DMS114 treated with DMSO at 0.1 percent for 48 hours (cell line): Measurements from ENCODE around the gene C1QTNF8.

ENCODE experiments used
- DNase-seq: peaks from one replicate; lab custom pipeline; 2025; ENCODE audit not compliant: unreplicated experiment; lab: John Stamatoyannopoulos, UW

C1QTNF8 gene

DNA sequence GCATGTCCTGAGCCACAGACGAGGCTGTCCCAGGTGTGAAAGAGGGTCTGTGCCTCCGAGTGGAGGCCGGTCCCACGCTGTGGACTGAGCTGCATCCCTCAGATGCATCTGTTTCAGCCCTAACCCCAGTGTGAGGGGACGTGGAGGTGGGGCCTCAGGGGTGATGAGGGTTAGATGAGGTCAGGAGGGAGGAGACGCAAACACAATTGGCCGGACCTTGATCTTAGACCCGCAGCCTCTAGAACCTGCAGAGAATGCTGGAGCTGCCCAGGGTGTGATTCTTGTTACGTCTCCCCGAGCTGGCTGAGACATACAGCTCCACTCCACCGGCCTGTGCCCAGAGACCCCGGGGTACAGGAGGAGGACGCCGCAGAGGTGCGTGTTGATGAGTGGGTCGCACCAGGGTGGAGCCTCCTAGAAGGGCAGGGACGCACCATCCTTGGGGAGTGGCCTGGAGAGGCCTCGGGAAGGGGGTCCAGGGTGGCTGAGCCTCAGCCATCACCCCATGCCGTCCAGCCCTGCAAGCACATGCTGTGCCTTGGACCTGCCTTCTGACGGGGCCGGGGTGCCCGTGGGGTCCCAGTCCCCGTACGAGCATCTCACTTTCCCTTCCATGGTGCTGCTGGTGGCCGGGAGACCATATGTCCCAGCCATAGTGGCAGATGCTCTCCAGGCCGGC lies 16.6 kb upstream of the C1QTNF8 start:
- no peak for DNase-seq

DNA sequence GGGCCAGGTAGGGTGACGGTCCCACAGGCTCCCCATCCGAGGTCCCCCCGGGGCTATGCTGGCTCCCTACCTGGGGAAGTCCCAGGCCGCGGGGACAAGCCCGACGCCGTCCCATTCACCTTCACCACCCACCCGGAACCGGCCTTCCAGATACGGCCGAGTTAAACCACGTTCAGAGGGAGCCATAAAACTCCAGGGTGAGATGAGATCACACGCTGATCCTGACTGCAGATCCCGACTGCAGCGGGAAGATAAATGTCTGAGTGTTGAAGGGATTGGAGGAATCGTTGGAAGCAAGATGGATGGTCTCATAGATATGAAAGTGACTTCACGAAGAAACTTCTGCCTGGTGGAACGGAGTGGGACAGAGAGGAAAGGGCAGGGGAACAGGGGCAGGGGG lies 13.6 kb upstream of the C1QTNF8 start:
- DNase-seq = no peak

DNA sequence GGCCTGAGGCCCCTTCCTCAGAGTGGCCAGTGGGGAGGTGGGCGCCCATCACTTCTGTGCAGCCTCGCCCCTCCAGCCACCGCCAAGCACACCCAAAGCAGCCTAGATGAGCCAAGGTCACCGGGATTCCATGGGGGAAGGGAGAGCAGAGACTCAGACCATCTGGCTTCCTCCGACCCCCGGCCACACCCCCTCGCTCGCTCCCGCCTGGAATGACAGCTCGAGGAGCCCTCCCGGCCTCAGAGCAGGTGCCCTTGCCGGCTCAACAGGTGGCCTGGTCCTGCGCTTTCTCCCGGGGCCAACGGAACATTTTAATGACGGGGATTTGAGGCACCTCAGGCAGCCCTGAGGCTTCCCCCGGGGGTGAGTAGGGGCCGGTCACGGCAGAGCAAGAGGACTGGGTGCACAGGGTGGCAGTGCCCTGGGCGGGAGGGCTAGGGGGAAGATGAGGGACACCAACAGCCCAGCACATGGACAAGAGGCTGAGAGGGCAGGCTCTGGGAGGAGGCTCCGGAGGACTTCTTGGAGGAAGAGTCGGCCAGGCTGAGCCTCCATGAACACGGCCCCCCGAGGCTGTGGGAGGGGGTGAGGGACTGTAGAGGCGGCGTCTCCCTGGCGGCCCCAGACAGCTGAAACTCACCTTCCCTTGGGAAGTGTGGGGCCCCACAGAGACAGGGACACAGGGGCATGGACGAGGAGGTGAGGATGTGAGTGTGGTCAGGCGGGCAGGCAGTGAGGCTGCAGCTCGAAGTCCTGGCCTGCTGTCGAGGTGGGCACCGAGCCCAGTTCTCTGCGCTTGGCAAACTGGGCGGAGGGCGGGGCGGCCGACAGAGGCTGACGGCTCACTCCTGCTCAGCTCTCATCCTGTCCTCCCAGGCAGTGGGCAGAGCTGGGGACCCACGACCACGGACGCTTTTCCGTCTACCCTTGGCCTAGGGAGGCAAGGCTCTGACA lies 12.5 kb upstream of the C1QTNF8 start:
- no peak for DNase-seq

DNA sequence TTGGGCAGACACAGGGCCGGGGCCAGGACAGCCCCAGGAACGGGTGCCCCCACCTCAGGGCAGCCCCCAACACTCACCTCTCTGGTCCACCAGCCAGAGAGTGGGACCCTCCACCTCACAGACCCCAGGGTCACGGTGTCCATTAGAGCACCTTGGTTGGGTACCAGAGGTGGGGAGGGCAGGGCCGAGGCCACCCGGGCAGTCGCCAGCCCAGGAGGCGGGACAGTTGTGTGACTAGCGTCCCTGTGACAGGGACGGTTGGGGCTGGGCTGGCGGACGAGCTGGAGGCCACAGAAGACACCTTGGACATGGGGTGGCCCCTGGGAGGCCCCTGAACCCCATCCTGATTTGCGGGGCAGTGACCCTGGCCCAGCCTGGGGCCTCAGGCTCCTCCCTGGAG lies 11.7 kb upstream of the C1QTNF8 start:
- DNase-seq = no peak

DNA sequence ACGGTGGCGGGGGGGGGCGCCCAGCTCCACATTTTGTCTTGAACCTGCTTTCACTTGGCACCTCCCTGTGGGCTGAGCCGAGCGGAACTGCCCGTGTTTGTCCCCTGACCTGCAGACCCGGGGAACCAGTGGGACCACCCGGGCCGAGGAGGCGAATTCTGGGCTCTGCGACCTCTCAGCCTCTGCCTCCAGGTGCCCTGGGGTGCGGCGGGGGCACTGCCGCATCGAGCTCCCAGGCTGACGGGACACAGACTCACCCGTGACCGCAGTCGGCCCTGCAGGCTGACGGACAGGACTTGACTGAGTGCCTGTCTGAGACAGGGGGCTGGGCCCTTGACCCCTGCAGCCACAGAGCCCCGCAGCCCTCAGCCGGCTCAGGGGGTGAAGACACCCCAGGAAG lies 11.1 kb upstream of the C1QTNF8 start:
- no peak for DNase-seq

DNA sequence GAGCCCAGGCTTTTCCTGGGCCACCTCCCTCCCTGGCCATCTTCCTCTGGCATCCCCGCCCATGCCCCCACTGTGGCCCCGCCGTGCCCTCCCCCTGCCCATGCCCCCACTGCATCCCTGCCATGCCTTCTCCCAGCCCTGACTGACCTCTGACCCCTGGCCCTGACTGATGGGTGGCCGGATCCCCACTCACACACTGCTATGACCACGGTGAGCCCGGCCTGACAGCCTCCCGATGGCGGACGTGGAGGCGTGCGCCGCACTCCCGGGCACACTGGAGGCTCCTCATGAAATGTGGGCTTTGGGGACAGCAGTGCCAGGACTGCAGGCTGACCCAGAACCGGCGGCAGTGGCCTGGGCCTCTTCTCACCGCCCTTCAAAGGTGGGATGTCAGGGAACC lies 10.6 kb upstream of the C1QTNF8 start:
- no peak for DNase-seq

DNA sequence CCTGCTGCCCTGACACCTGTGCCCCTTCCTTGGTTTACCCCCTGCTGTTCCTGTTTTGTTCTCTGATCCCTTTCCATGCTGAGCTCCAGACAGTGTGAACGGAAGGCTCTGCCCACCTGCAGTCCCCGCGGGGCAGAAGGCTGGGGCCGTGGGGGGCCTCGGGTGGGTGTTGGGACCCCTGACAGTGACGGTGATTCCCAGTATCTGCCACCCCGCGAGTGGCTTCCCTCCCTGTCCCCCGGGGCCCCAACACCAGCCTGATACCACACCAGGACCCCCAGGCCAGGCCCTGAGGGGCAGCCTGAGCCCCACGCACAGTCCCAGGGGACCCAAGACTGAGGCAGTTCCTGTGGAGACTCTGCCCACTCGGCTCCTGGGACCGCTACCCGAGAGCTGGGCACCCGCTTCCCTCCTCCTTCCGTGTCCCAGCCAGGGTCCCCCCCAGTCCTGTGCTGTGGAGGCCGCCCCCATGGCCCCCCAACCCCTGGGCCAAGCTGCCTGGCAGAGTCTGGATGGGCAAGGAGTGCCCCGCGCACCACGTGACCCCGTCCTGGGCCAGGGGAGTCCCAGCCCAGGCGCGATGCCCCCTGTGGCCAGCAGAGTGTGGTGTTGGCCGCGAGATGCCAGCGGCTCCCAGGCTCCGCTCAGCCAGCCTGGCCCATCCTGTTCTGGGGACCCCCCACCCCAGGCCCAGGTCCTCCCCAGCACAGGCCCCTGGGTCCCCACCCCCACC lies 10.0 kb upstream of the C1QTNF8 start:
- DNase-seq = peak; percentile 31

DNA sequence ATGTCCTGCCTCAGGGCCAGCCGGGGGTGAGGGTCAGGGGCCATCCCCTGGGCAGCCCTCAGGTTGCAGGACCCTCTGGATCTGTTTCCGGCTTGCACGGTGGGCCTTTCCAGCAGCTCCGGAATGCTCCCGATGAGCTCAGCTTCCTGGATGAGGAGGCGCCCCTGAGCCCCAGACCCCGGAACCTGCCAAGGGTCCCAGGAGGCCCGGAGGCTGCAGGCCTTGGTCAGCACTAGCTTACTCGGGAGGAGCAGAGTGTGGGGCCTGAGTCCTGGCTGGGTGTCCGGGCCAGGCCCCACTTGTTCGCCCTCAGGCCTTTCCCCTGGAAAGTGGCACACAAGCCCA lies 7.6 kb upstream of the C1QTNF8 start:
- no peak for DNase-seq

DNA sequence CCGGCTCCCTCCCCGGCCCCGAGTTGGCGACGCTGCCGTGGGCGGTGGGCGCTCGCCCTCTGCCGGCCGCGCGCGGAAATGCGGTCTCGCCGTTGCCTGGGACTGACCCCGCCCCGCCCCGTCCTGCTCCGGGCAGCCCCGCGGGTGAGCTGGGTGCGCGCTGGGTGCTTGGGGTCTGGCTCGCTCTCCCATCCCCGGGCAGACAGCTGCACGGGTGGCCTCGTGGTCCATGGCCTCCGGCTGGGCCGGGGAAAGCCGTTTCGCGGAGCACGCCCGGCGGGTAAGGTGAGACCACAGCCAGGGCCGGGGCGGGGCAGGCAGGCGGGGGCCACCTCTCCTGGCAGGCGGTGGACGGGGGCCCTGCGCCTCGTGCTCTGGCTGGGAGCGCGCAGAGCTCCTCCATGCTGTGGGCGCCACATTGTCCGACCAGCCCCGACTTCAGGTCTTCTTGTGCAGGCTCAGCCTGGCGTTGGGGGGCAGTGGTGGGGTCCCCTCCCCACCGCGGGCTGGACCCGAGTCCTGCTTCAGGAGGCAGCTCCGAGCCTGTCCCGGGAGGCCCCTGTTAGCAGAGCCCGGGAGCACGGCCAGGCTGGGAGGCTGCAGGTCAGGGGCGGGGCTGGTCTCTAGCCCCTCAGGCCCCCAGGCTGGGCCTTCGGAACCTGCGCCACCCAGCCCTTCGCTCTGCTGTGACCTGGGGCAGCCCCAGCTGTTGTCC lies 7.0 kb upstream of the C1QTNF8 start:
- DNase-seq = no peak

DNA sequence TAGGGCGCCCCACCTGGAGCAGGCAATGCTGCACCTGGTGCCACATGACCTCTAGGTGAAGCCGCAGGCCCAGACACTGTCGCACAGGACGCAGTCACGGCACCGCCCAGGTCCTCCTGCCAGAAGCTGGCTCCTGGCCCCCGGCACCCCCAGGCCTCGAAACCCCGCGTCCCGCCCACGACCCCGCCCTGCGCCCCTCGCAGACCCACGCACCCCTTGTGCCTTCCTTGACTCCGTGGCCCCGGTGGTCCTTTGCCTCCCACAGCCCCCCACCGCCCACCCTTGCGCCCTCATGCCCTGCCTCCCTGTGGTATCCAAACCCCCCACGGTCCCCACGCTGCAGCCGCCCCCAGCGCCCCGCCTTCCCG lies 6.3 kb upstream of the C1QTNF8 start:
- no peak for DNase-seq

DNA sequence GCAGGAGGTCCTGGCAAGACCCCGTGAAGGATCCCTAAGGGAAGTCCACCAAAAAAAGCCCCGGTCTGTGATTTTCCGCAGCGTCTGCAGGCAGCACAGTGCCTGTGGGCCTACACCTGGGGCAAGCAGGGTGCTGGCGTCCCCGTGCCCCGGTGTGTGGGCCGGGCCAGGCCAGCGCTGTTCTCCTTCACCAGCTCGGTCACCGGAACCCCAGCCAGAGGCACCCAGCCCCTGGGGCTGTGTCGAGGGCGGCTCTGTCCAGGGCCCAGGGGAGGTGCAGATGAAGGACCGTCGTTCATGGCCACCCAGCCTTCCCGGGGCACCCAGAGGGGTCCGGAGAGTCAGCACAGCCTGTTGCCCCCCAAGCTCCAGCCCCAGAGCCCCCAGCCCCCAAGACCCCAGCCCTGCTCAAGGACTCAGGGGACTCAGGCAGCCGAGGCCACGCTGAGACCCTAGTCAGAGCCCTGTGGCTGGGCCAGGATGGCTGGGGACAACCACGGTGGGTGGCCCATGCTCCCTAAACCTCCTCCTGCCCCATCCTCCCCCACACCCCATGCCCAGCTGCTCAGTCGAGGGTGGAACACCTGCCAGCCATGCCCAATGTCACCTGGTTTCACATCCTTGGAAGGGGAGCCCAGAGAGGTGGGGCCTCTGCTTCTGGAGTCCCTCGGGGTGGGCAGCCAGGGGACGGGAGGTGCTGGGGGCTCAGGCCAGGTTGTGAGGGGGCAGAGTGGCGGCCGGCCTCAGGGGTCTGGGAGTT lies 5.7 kb upstream of the C1QTNF8 start:
- no peak for DNase-seq

DNA sequence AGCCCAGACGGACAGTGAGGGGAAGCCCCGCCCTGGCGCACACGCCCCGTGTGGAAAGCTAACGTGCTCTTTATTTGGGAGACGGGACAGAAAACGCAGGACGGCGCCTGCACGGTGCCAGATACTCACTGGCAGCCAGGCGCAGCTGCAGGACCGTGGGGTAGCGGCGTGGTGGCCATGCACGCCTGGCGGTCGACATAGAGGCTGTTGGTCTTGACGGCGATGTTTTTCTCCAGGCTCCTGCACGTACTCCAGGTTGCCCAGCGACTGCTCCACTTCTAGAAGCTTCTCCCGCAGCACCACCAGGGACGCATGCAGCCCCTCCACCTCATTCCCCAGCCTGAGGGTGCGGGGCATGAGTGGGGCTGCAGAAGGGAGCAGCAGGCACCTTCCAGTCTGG lies 5.1 kb upstream of the C1QTNF8 start:
- DNase-seq = no peak

DNA sequence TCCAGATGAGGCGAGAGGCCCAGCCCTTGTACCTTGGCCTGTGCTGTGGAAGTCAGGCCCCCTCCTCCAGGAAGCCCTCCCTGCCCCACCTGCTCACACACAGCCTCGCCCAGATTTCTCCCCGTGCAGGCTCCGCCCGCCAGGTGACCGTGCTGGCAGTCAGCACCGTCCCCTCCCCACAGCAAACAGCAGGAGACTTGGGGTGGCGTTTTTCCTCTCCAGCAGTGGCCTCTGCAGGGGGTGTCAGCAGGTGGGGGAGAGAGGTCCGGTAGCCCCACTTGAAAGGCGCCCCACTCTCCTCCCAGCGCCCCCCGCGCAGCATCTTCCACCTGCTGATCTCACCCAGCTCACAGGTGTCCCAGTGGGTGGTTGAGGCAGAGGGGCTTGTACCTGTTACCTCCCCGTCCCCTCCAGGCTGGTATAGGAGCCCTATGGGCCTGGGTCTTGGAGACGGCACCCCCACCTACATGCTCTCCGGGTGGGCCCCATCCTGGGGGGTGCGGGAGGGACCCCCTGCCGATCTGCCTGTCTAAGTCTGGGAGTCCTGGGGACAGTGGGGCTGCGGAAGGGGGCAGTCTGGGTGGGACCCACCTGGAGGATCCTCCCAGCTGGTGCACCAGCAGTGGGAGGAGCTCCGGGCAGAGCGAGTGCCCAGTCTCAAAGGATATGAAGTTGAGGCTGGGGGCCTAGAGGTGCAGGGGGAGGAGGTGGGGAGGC lies 4.2 kb upstream of the C1QTNF8 start:
- DNase-seq = no peak

DNA sequence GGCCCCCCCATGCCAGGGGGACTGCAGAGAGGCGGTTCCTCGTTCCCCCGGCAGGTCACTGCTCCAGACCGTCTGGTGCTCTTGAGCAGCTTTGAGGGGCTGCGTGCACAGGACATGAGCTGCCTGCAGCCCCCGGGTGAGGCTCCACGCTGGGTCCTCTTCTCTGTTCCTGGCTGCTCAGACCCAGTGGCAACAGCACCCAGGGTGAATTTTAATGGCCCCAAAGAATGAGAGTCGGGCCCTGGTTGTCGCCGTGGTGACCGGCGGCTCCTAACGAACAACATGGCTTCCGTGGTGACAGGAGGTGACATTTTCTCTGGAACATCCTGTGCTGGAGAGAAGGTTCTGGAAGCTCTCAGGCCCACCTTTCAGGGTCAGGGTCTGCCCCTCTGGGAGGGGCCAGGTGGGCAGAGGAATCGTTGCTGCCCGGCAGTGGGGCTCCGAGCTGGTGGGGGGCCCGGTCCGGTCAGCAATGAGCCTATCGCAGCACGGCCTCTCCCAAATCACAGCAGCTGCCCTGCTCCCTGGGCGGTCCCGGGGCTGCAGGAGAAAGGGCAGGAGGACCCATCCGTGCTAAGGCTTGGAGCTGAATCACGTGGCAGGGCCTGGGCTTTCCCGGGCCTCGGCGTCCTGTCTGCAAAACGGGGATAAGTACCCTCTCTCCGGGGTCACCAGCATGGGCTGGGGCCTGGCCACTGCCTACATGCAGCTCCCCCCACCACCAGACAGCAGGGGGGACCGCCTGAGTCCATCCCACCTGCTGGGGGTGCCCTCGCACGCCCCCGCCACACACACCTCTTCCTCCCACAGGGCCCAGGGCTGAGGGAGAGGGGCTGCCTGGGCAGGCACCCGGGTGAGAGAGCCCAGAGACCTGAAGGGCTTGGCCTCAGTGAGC lies 3.4 kb upstream of the C1QTNF8 start:
- no peak for DNase-seq

DNA sequence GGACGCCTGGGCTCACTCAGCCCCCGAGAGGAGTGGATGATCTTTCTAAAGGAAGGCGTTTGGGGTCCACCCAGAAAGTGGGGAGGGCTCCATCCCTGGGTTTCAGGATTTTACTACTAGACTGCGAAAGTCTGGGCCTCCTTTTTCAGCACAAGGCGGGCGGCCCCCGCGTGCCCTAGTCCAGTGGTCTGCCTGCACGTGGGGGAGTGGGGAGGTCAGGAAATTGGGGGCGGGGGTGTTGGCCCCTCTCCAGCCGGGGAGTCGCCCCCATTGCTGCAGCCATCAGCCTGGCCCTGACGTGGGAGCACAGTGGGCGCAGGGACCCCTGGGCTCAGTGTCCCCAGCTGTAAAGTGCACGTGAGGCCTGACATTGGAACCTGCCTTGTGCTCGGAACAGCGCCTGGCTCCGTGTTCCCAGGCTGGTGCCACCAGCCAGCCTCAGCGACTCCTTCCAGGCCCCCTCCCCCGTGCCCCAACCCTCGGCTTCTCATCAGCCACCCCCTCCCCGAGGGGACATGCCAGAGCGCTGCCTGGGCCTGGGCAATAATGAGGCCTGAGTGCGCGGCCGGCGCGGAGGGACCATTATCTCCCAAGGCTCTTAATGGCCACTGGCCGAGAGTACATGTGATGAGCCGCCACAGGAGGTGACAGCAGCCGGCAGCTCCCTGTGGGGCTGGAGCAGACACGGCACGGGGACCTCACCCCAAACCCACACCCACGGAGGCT lies 2.4 kb upstream of the C1QTNF8 start:
- no peak for DNase-seq

DNA sequence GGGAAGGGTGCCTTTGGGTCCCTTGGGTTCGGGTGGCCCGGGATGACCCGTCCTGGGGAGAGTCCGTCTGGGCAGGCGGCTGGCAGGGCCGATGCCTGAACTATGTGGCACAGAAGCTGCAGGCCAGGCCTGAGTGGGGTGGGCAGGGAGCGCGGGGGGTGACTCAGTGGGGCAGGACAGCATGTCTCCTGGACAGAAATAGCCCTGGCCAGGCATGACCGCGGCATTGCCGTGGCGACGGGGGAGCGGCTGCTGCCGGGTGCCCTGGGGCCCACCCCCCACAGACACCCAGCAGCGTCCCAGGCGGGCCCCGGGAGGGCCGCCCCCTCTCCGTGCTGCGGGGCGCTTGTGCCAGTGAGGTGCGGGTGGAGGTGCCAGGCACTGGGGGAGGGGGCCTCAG lies 1.8 kb upstream of the C1QTNF8 start:
- no peak for DNase-seq

DNA sequence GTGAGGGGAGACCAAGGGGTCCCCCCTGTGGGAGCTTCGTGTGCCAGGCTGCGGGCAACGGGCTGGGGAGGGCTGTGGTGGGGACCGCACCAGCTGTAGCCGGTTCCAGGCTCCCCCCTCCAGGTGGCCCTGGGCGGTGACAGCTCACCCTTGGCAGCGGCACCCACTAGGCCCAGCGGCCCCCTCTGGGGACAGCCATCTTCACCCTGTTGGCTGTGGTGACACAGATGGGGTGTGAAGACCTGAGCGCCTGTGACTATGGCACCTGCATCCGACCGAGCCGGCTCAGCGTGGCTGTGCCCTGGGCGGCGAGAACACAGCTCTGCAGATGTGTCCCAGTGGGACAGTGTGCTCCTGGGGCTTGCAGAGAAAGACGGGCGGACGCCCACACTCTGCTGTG lies 1.1 kb upstream of the C1QTNF8 start:
- no peak for DNase-seq

DNA sequence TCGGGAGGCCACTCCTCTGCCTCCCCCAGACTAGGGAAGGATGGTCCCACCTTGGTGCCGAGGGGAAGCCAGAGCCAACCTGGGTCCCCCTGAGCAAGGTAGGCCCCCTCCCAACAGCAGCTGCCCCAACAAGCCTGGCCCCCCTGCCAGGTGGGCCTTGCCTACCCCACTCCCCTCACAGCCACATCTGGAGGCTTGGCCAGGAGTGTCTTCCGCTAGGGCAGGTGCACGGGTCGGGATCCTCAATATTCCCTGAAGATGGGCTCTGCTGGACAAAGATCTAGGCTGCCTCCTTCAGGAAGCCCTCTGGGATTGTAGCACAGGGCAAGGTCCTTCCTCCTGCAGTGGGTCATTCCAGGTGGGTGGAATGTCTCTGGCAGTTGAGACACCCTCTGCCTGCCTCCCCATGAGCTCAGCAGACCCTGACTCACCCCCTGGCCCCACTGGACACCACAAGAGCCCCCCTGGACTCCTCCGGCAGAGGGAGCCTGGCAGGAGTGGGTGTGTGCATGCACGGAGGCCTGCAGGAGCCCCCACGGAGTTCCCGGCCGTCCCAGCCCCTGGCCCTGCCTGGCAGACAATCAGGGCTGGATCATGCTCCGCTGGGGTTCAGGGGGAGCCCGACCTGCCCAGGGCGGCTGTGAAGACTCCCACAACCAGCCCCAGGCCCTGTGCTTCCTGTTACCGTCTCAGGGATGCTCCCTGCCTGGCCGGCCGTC lies 435 bp downstream of the C1QTNF8 start:
- no peak for DNase-seq
